Left lobe of liver (tissue), 2 donors: ENCODE data around the gene SLC35D2. TPM values are rescaled to one million over a fixed set of nuclear protein-coding genes. Genes with fewer than 3 reads are reported as not detected.
A peak's percentile ranks its signal among the peaks of the same experiment; 100 is the strongest.
"Not testable (repeated sequence)": the region's sequence is repeated elsewhere in the genome, so short reads cannot be mapped to it uniquely, and the experiment has no call there.

ENCODE experiments used
- ATAC-seq: fragments of 200-7000 bp; cut with Tn5 transposase; one replicate; pipeline ENCODE4 v1.9.1; 2020; ENCODE audit warnings: mild to moderate bottlenecking, moderate library complexity
- DNase-seq: peaks from one replicate; pipeline ENCODE4 v3.0.0-alpha.2; 2020; ENCODE audit warnings: low spot score
- total RNA-seq: library from RNA; stranded (reverse); gene quantifications from one replicate; pipeline ENCODE4 v1.2.1, GENCODE V29; 2021
- donor health status: DM: no; HTN: no; CAD: no; lungs with moderate emphysema.
- donor health status: DM: no; HTN: yes; CAD: no.

Gene SLC35D2
- total RNA-seq, 1 donor from 2014 or later: 33.2 TPM

- not testable (repeated sequence) for DNase-seq, ATAC-seq
Measured at GRCh38 chr9:96362119-96362518, 21.4 kb downstream of the SLC35D2 start.

GRCh38 chr9:96361668-96362067 is 21.8 kb downstream of the SLC35D2 start:
- no peak for DNase-seq

GRCh38 chr9:96360976-96361375 is 22.5 kb downstream of the SLC35D2 start:
- ATAC-seq: no peak

More at GRCh38 chr9:96361668-96362067, 21.8 kb downstream of the SLC35D2 start:
- ATAC-seq: no peak

GRCh38 chr9:96360523-96360922 is 23.0 kb downstream of the SLC35D2 start:
- not testable (repeated sequence) for DNase-seq, ATAC-seq

More at GRCh38 chr9:96360976-96361375, 22.5 kb downstream of the SLC35D2 start:
- DNase-seq: no peak

GRCh38 chr9:96350866-96351265 is 32.6 kb downstream of the SLC35D2 start:
- no peak for DNase-seq
- ATAC-seq: no peak

- DNase-seq: no peak
- no peak for ATAC-seq
Measured at GRCh38 chr9:96348261-96348660, 35.2 kb downstream of the SLC35D2 start.

- ATAC-seq: no peak
Measured at GRCh38 chr9:96345551-96345950, 38.0 kb downstream of the SLC35D2 start.

GRCh38 chr9:96344458-96345180 is 38.9 kb downstream of the SLC35D2 start:
- DNase-seq: peak; percentile 15
- ATAC-seq: peak; percentile 10

More at GRCh38 chr9:96345551-96345950, 38.0 kb downstream of the SLC35D2 start:
- no peak for DNase-seq

- DNase-seq (peak; percentile 24), ATAC-seq (peak; percentile 55)
Measured at GRCh38 chr9:96343515-96344360, 39.8 kb downstream of the SLC35D2 start.

- peak; percentile 37 for DNase-seq
- ATAC-seq: peak; percentile 9
Measured at GRCh38 chr9:96342571-96343245, 40.8 kb downstream of the SLC35D2 start.

GRCh38 chr9:96340707-96341106 is 42.8 kb downstream of the SLC35D2 start:
- no peak for ATAC-seq
- no peak for DNase-seq

- ATAC-seq: no peak
- DNase-seq: peak; percentile 12
Measured at GRCh38 chr9:96338299-96338698, 45.2 kb downstream of the SLC35D2 start.

GRCh38 chr9:96333958-96334357 is 49.6 kb downstream of the SLC35D2 start:
- ATAC-seq (no peak), DNase-seq (no peak)

GRCh38 chr9:96331236-96331947 is 52.1 kb downstream of the SLC35D2 start:
- DNase-seq: peak; percentile 7
- no peak for ATAC-seq

- no peak for DNase-seq
- ATAC-seq: peak; percentile 91
Measured at GRCh38 chr9:96327694-96328352, 55.7 kb downstream of the SLC35D2 start.

- DNase-seq (no peak), ATAC-seq (no peak)
Measured at GRCh38 chr9:96323169-96323568, 60.3 kb downstream of the SLC35D2 start.

- not testable (repeated sequence) for DNase-seq, ATAC-seq
Measured at GRCh38 chr9:96322736-96323135, 60.8 kb downstream of the SLC35D2 start.

- DNase-seq, ATAC-seq: not testable (repeated sequence)
Measured at GRCh38 chr9:96322210-96322609, 61.3 kb downstream of the SLC35D2 start.

GRCh38 chr9:96321515-96321914 is 62.0 kb downstream of the SLC35D2 start:
- ATAC-seq (no peak), DNase-seq (no peak)

- ATAC-seq: no peak
- no peak for DNase-seq
Measured at GRCh38 chr9:96320749-96321280, 62.7 kb downstream of the SLC35D2 start.
